AG10803 (cell line): Measurements from ENCODE around the gene TYW1.
"Not testable (repeated sequence)": the region's sequence is repeated elsewhere in the genome, so short reads cannot be mapped to it uniquely, and the experiment has no call there.

ENCODE experiments used
- DNase-seq: peaks from one replicate; pipeline ENCODE4 v3.0.0; 2010; ENCODE audit warnings: low read depth
- H3K4me3 ChIP-seq: 2 replicates; pipeline ENCODE4 v1.5.1; 2011; ENCODE audit warnings: mild to moderate bottlenecking, low read length, control low read depth
- CTCF ChIP-seq: conservative IDR thresholded peaks from 2 replicates; pipeline ENCODE4 v1.5.1; 2011; ENCODE audit warnings: mild to moderate bottlenecking, low read length, control low read depth, inconsistent platforms

The TYW1 gene

GRCh38 chr7:67233506-67233905 lies 236.9 kb downstream of the TYW1 start:
- not testable (repeated sequence) for DNase-seq

GRCh38 chr7:67236216-67236615 lies 239.6 kb downstream of the TYW1 start:
- not testable (repeated sequence) for DNase-seq, H3K4me3 ChIP-seq

More at GRCh38 chr7:67233506-67233905, 236.9 kb downstream of the TYW1 start:
- H3K4me3 ChIP-seq, result not testable (repeated sequence)

- not testable (repeated sequence) for H3K4me3 ChIP-seq, DNase-seq
These were observed 246.2 kb downstream of the TYW1 start for GRCh38 chr7:67242871-67243270.

- DNase-seq, H3K4me3 ChIP-seq: not testable (repeated sequence)
These were observed 251.7 kb downstream of the TYW1 start for GRCh38 chr7:67248364-67248763.

- DNase-seq, result no peak
- H3K4me3 ChIP-seq, result no peak overlapping the region
- TF ChIP-seq CTCF, result no peak
These were observed 255.4 kb downstream of the TYW1 start for GRCh38 chr7:67251986-67252558.

GRCh38 chr7:67255076-67255475 lies 258.4 kb downstream of the TYW1 start:
- not testable (repeated sequence) for H3K4me3 ChIP-seq, DNase-seq

- not testable (repeated sequence) for H3K4me3 ChIP-seq, DNase-seq
These were observed 261.1 kb downstream of the TYW1 start for GRCh38 chr7:67257779-67258178.

- H3K4me3 ChIP-seq, DNase-seq: not testable (repeated sequence)
These were observed 262.7 kb downstream of the TYW1 start for GRCh38 chr7:67259363-67259762.

GRCh38 chr7:67260166-67260586 lies 263.5 kb downstream of the TYW1 start:
- H3K4me3 ChIP-seq, DNase-seq: not testable (repeated sequence)

- H3K4me3 ChIP-seq, result not testable (repeated sequence)
- DNase-seq, result peak; percentile 6
These were observed 267.4 kb downstream of the TYW1 start for GRCh38 chr7:67264000-67264399.

- not testable (repeated sequence) for H3K4me3 ChIP-seq, DNase-seq
These were observed 269.4 kb downstream of the TYW1 start for GRCh38 chr7:67266070-67266469.

GRCh38 chr7:67267914-67268313 lies 271.3 kb downstream of the TYW1 start:
- H3K4me3 ChIP-seq, result no peak overlapping the region
- DNase-seq, result no peak
- TF ChIP-seq CTCF, result no peak

- DNase-seq, H3K4me3 ChIP-seq: not testable (repeated sequence)
These were observed 273.3 kb downstream of the TYW1 start for GRCh38 chr7:67269916-67270315.
